ENCODE data around the gene PROK1. TPM values are rescaled to one million over a fixed set of nuclear protein-coding genes. Genes with fewer than 3 reads are reported as not detected.

Gene PROK1
- total and polyA plus RNA-seq, 8 donors = 0.12 to 0.53 TPM; not detected in 6

DNA sequence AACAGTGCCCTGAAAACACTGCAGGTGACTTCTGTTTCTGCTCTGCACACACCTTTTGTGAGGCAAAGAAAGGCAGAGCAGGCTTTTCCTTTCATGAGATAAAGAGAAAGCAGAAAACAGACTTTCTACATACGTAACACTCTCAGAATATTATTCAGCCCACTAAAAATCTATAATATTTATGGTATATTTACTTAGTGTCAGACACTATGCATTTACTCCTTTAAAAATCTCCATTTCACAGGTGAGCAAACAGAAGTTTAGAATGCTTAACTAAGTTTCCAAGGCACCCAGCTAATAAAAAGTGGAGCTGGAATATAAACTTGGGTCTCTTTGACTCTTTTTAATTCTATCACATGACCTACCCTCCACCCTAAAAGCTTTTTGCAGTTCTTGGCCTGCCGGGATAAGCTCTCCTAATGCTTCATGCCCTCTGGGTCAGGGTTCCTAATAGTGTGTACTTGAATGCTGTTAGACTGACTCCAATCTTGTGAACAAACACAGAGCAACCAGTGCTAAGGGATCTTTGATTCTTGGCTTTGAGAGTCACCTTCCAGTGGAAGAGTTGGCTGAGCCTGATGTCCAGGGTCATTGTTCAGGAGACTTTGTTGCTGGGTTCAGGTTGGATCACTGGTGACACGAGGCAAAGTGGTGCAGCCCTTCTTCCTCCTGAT, 27.2 kb downstream of the PROK1 start:
- intact Hi-C loops (cut with DNase I) = no loop called here
- H3K4me1 ChIP-seq = peaks cover 0 to 12% (median 0%) of the 10 kb centered on the region in 3 donors
- no peaks in the 10 kb centered on the region for H3K36me3 ChIP-seq
- H3K9me3 ChIP-seq = no peaks in the 10 kb centered on the region
- ATAC-seq (no peak), DNase-seq (no peak), FAIRE-seq (no peak)
- WGBS, 2 donors = 75 to 76% methylated on average over 3 of the region's 3 CpGs
- TF ChIP-seq, protein P1, sequence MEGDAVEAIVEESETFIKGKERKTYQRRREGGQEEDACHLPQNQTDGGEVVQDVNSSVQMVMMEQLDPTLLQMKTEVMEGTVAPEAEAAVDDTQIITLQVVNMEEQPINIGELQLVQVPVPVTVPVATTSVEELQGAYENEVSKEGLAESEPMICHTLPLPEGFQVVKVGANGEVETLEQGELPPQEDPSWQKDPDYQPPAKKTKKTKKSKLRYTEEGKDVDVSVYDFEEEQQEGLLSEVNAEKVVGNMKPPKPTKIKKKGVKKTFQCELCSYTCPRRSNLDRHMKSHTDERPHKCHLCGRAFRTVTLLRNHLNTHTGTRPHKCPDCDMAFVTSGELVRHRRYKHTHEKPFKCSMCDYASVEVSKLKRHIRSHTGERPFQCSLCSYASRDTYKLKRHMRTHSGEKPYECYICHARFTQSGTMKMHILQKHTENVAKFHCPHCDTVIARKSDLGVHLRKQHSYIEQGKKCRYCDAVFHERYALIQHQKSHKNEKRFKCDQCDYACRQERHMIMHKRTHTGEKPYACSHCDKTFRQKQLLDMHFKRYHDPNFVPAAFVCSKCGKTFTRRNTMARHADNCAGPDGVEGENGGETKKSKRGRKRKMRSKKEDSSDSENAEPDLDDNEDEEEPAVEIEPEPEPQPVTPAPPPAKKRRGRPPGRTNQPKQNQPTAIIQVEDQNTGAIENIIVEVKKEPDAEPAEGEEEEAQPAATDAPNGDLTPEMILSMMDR (IDR thresholded peaks at IDR 0.05) = no peak
- H3K27ac ChIP-seq = peak overlapping the region in 2 of 4 donors; percentile 21 to 52
- H3K4me3 ChIP-seq = no peak overlapping the region
- H3K27me3 ChIP-seq = no peaks in the 10 kb centered on the region

DNA sequence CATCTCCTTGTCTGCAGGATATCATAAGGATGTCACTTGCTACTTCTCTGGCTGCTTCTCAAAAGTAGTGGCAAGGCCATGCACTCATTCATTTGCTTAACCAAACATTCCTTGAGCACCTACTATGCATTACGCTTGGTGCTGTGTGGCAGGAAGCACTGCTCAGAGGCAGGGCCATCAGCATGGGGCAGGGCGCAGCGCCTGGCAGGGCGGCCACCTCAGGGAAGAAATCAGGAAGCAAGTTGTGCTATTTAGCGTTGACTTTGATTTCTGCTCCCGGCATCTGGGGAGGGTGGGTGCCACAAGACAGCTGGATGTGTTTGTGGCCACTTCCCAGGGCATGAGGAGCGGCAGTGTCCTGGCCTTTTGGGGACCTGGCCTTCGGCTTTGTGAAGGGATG, 27.9 kb downstream of the PROK1 start:
- WGBS, 2 donors = 91 to 92% methylated on average over 8 of the region's 8 CpGs
- H3K36me3 ChIP-seq = no peaks in the 10 kb centered on the region
- no peaks in the 10 kb centered on the region for H3K9me3 ChIP-seq
- ATAC-seq (no peak), FAIRE-seq (no peak), DNase-seq (no peak)
- TF ChIP-seq, protein P1 (IDR thresholded peaks at IDR 0.05) = no peak
- no peaks in the 10 kb centered on the region for H3K27me3 ChIP-seq
- no peak overlapping the region for H3K4me3 ChIP-seq
- intact Hi-C loops (cut with DNase I) = no loop called here
- peaks cover 0 to 12% (median 0%) of the 10 kb centered on the region in 3 donors for H3K4me1 ChIP-seq
- H3K27ac ChIP-seq = no peak overlapping the region

DNA sequence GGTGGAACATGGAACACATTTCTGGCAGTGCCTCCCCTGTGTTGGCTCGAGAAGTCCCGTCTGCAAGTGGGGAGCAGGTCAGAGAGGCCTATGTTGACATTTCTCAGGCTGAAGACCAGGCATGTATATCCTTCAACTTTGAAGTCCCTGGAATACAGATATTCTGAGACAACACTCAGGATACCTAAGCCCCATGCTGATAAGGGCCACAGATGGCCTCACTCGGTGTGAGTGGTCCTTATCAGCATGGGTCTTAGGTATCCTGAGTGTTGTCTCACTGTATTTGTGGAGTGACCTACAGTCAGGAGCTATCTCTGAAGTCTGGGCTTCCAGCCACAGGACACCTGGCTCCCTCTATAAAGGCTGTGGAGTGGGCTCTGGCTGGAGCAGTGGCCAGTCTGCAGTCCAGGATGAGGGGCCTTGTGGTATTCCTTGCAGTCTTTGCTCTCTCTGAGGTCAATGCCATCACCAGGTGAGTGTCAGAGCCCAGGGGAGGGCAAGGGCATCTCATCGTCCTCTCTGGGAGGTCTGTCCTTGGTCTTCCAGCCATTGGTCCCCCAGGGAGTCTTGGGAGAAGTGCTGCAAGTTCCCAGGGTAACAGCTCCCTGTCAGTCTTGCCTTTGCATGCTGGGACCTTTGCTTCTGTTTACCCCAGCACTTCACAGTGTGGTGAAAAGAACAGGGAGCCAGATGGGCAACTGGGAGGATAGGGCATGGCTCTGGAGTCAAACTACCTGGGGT, 29.6 kb downstream of the PROK1 start:
- FAIRE-seq = no peak
- Histone ChIP-seq H3K4me3 (no peak overlapping the region), H3K4me1 (peaks cover 0 to 12% (median 0%) of the 10 kb centered on the region in 3 donors), H3K9me3 (no peaks in the 10 kb centered on the region), H3K36me3 (no peaks in the 10 kb centered on the region), H3K27ac (no peak overlapping the region), H3K27me3 (no peaks in the 10 kb centered on the region)
- TF ChIP-seq, protein P1 (IDR thresholded peaks at IDR 0.05) = no peak
- DNase-seq = no peak
- no peak for ATAC-seq
- intact Hi-C loops (cut with DNase I) = no loop called here
- 39 to 57% methylated on average over 4 of the region's 4 CpGs for WGBS, 2 donors

DNA sequence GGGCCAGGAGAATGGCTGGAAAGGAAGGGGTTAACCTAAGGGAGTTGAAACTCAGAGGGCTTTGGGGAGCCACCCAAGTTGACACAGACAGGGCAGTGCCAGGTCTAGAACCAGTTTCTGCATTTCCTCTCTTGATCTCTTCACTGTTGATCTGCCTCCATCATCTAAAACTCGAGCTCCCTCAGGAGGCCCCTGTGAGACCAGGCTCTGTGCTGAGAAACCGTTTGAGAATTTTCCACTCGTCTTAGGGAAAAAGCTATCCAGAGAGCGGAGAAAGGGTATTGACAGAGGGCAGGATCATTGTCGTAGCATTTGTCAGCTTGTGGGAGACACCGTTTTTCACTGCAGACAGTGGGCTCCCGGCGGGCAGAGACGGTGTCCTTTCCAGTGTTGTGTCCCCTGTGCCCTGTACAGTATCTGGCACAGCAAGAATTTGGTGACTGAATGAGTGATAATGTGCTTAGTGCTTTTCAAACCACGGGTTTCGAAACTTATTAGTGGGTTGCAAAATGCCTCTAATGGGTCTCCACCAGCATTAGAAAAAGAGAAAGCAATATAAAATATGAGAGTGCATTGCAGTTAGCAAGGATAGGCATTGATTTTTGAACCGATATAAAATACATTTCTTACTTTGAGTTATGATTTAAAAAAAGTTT, 31.1 kb downstream of the PROK1 start:
- Histone ChIP-seq H3K27ac (no peak overlapping the region), H3K4me3 (no peak overlapping the region), H3K4me1 (peaks cover 0 to 12% (median 0%) of the 10 kb centered on the region in 3 donors), H3K9me3 (no peaks in the 10 kb centered on the region), H3K27me3 (no peaks in the 10 kb centered on the region), H3K36me3 (no peaks in the 10 kb centered on the region)
- FAIRE-seq (no peak), ATAC-seq (no peak), DNase-seq (no peak)
- intact Hi-C loops (cut with DNase I) = no loop called here
- 52 to 56% methylated on average over 12 of the region's 12 CpGs for WGBS, 2 donors
- TF ChIP-seq, protein P1 (IDR thresholded peaks at IDR 0.05) = no peak

Data from pancreas (tissue), 10 donors.